ENCODE measurements around the gene CAPN8.
"Not testable (repeated sequence)": the region's sequence is repeated elsewhere in the genome, so short reads cannot be mapped to it uniquely, and the experiment has no call there.

The CAPN8 gene

GRCh38 chr1:223525957-223526356, 139.5 kb downstream of the CAPN8 start:
- no peak for DNase-seq (ENCODE audit: low spot score)

- DNase-seq (ENCODE audit: low spot score): no peak
These were observed 140.0 kb downstream of the CAPN8 start for GRCh38 chr1:223525546-223525945.

- no peak for DNase-seq (ENCODE audit: low spot score)
These were observed 140.5 kb downstream of the CAPN8 start for GRCh38 chr1:223524930-223525451.

GRCh38 chr1:223521150-223521549, 144.4 kb downstream of the CAPN8 start:
- no peak for DNase-seq (ENCODE audit: low spot score)

- DNase-seq (ENCODE audit: low spot score): no peak
These were observed 145.3 kb downstream of the CAPN8 start for GRCh38 chr1:223520200-223520599.

GRCh38 chr1:223519116-223519515, 146.4 kb downstream of the CAPN8 start:
- DNase-seq (ENCODE audit: low spot score): no peak

GRCh38 chr1:223518553-223518952, 146.9 kb downstream of the CAPN8 start:
- not testable (repeated sequence) for DNase-seq (ENCODE audit: low spot score)

- no peak for DNase-seq (ENCODE audit: low spot score)
These were observed 149.6 kb downstream of the CAPN8 start for GRCh38 chr1:223515926-223516325.

GRCh38 chr1:223515421-223515820, 150.1 kb downstream of the CAPN8 start:
- no peak for DNase-seq (ENCODE audit: low spot score)

- no peak for DNase-seq (ENCODE audit: low spot score)
These were observed 150.9 kb downstream of the CAPN8 start for GRCh38 chr1:223514644-223515043.

- no peak for DNase-seq (ENCODE audit: low spot score)
These were observed 152.2 kb downstream of the CAPN8 start for GRCh38 chr1:223513309-223513708.

GRCh38 chr1:223512057-223512456, 153.4 kb downstream of the CAPN8 start:
- no peak for DNase-seq (ENCODE audit: low spot score)

GRCh38 chr1:223508796-223509195, 156.7 kb downstream of the CAPN8 start:
- DNase-seq (ENCODE audit: low spot score): no peak

GRCh38 chr1:223504741-223505140, 160.8 kb downstream of the CAPN8 start:
- no peak for DNase-seq (ENCODE audit: low spot score)

GRCh38 chr1:223503348-223503747, 162.2 kb downstream of the CAPN8 start:
- no peak for DNase-seq (ENCODE audit: low spot score)

GRCh38 chr1:223500560-223501425, 164.7 kb downstream of the CAPN8 start:
- DNase-seq (ENCODE audit: low spot score): peak; percentile 46

GRCh38 chr1:223496883-223497282, 168.6 kb downstream of the CAPN8 start:
- no peak for DNase-seq (ENCODE audit: low spot score)

- no peak for DNase-seq (ENCODE audit: low spot score)
These were observed 170.4 kb downstream of the CAPN8 start for GRCh38 chr1:223494926-223495645.

GRCh38 chr1:223492044-223492443, 173.5 kb downstream of the CAPN8 start:
- DNase-seq (ENCODE audit: low spot score): no peak
